ENCODE results near the gene GNAS.

Gene GNAS

GRCh38 chr20:58867211-58867610, 14.7 kb downstream of the GNAS start:
- DNase-seq (ENCODE audit: low read depth) = no peak
- no peak overlapping the region for H3K4me3 ChIP-seq (ENCODE audit: low read length)
- no peak for TF ChIP-seq CTCF (conservative IDR thresholded peaks at IDR 0.05; ENCODE audit: low read depth, low read length)

DNA sequence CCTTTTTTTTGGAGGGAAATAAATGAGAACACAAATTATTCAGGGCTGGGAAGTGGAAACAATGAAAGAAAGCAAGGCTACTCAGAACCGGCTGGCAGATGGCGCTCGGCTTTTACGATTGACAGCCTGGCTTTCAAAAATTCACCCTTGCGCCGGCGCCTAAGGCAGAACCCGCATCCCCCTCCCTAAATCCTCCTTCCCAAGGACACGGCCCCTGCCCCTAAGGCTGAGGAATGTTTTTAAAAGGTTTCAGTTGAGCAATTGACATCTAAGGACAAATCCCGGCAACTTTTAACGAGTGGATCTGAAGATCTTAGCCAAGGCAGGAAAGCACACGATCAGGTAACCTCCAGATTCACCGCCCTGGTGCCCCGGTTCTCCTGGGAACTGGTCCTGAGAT, 16.3 kb downstream of the GNAS start:
- no peak for DNase-seq (ENCODE audit: low read depth)
- H3K4me3 ChIP-seq (ENCODE audit: low read length) = no peak overlapping the region
- TF ChIP-seq CTCF (conservative IDR thresholded peaks at IDR 0.05; ENCODE audit: low read depth, low read length) = peak; percentile 49

- H3K4me3 ChIP-seq (ENCODE audit: low read length) = no peak overlapping the region
- DNase-seq (ENCODE audit: low read depth) = no peak
- TF ChIP-seq CTCF (conservative IDR thresholded peaks at IDR 0.05; ENCODE audit: low read depth, low read length) = peak; percentile 12
Measured at GRCh38 chr20:58869662-58870227, 17.2 kb downstream of the GNAS start.

DNA sequence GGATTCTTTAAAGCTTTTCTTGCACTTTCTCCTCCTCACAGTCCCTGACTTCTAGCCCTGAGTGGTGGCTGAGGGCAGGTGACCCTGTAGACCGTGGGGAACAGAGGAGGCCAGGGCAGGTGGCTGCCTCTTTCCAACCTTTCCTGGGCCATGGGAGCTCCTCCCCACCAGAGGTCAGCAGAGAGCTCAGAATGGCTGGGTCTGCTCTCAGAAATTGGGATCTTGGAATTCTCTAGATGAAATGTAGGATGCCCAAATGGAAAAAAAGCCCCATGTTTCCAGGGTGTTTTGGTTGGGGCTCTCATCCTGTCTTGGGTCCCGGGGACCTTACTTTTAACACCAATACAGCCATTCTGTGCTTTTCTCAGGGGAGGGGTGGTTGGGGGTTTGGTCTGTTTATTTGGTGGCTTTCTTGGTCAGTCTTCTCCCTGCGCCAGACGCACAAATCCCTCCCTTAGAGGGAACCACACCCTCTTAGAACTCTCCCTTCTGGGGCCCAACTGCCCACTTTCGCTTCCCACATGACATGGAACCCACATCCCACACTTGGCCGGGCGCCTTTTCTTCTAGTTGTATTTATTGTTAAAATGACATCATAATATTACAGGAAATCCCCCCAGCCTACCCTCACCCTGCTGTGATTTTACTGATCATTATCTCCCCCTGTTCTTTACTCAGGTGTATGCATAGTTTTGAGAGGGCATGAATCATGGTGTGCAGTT, 17.9 kb downstream of the GNAS start:
- DNase-seq (ENCODE audit: low read depth) = no peak
- H3K4me3 ChIP-seq (ENCODE audit: low read length) = no peak overlapping the region
- peak; percentile 98 for TF ChIP-seq CTCF (conservative IDR thresholded peaks at IDR 0.05; ENCODE audit: low read depth, low read length)

DNA sequence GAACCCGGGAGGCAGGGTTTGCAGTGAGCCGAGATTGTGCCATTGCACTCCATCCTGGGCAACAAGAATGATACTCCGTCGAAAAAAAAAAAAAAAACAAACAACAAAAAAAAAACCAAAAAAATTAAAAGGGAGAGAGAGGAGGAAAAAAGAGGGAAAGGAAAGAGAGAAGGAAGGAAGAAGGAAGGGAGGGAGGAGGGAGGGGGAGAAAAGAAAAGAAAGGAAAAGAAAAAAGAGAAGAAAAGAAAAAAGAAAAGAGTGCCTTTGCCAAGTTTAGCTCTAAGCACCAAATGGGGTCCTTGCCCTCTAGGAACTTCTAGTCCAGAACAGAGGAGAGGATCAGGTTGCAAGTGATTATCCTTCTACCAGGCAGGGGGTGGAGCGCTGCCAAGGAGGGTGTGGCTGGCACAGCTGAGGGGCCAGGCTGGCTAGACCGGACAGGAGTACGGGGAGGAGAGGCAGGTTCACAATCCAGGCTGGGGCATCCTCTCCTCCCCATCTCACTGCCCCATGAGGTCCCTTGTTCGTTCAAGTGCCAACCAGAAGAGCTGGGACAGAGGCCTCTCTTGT, 19.1 kb downstream of the GNAS start:
- no peak for DNase-seq (ENCODE audit: low read depth)
- no peak overlapping the region for H3K4me3 ChIP-seq (ENCODE audit: low read length)
- no peak for TF ChIP-seq CTCF (conservative IDR thresholded peaks at IDR 0.05; ENCODE audit: low read depth, low read length)

DNA sequence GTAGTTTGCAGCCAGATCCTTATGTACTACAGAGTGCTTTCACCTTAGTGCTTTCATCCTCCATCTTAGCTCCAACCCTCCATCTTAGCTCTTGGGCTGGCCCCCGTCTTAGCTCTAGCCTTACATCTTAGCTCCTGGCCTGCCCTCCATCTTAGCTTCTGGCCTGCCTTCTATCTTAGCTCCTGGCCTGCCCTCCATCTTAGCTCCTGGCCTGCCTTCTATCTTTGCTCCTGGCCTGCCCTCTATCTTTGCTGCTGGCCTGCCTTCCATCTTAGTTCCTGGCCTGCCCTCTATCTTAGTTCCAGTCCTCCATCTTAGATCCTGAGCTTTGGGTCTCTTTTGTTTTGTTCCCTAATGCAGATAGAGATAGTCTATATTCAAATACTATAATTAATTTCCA, 22.0 kb downstream of the GNAS start:
- no peak for TF ChIP-seq CTCF (conservative IDR thresholded peaks at IDR 0.05; ENCODE audit: low read depth, low read length)
- no peak overlapping the region for H3K4me3 ChIP-seq (ENCODE audit: low read length)

DNA sequence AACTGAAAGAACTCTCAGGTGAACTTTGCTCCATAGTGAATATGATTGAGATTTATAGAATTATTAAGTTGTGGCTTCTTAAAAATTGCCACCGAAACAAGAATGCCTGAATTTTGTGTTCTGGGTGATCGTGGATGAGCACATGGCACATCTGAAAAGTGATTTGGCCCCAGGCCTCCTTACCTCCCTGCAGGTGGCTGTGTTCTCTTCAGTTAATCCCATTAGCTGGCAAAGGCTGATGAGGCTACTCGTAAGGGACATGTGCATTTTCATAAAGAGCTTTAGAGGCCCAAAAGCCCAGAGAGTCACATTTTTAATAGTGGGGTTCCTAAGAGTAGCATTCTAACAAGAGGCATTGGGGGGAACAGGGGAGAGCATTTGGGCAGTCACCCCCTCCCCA, 22.6 kb downstream of the GNAS start:
- no peak for TF ChIP-seq CTCF (conservative IDR thresholded peaks at IDR 0.05; ENCODE audit: low read depth, low read length)
- H3K4me3 ChIP-seq (ENCODE audit: low read length) = no peak overlapping the region
- no peak for DNase-seq (ENCODE audit: low read depth)

More for the DNA sequence above, 22.0 kb downstream of the GNAS start:
- DNase-seq (ENCODE audit: low read depth) = no peak

Data from retinal pigment epithelial cell (primary cell).